ENCODE results near the gene FABP7. TPM values are rescaled to one million over a fixed set of nuclear protein-coding genes. Genes with fewer than 3 reads are reported as not detected.

The FABP7 gene
- total RNA-seq, 2 donors from 2014 or later, result not detected

GRCh38 chr6:122808121-122808885 is 28.8 kb downstream of the FABP7 start:
- no peak for DNase-seq
- no peak for ATAC-seq (replicated peaks in 1 of 2)
- no peaks in the 10 kb centered on the region for H3K27me3 Mint-ChIP-seq (ENCODE audit: low read depth)
- no peak overlapping the region for H3K4me3 Mint-ChIP-seq
- no peaks in the 10 kb centered on the region for H3K36me3 Mint-ChIP-seq (ENCODE audit: insufficient read depth in 2 of 2)
- H3K4me1 Mint-ChIP-seq (ENCODE audit: low read depth), result no peaks in the 10 kb centered on the region
- H3K9me3 Mint-ChIP-seq, result no peaks in the 10 kb centered on the region
- H3K27ac Mint-ChIP-seq, result no peak overlapping the region

- ATAC-seq (replicated peaks in 1 of 2) (no peak), DNase-seq (no peak)
- no peaks in the 10 kb centered on the region for H3K9me3 Mint-ChIP-seq
- H3K4me1 Mint-ChIP-seq (ENCODE audit: low read depth), result no peaks in the 10 kb centered on the region
- no peaks in the 10 kb centered on the region for H3K36me3 Mint-ChIP-seq (ENCODE audit: insufficient read depth in 2 of 2)
- no peak overlapping the region for H3K4me3 Mint-ChIP-seq
- no peaks in the 10 kb centered on the region for H3K27me3 Mint-ChIP-seq (ENCODE audit: low read depth)
- no peak overlapping the region for H3K27ac Mint-ChIP-seq
These were observed 29.5 kb downstream of the FABP7 start for GRCh38 chr6:122809001-122809400.

GRCh38 chr6:122809691-122810090 is 30.2 kb downstream of the FABP7 start:
- no peak overlapping the region for H3K27ac Mint-ChIP-seq
- H3K4me1 Mint-ChIP-seq (ENCODE audit: low read depth), result no peaks in the 10 kb centered on the region
- no peak overlapping the region for H3K4me3 Mint-ChIP-seq
- ATAC-seq (replicated peaks in 1 of 2) (no peak), DNase-seq (no peak)
- H3K9me3 Mint-ChIP-seq, result no peaks in the 10 kb centered on the region
- H3K36me3 Mint-ChIP-seq (ENCODE audit: insufficient read depth in 2 of 2), result no peaks in the 10 kb centered on the region
- no peaks in the 10 kb centered on the region for H3K27me3 Mint-ChIP-seq (ENCODE audit: low read depth)

GRCh38 chr6:122810189-122810588 is 30.7 kb downstream of the FABP7 start:
- Mint-ChIP-seq H3K27ac (no peak overlapping the region), H3K27me3 (ENCODE audit: low read depth) (no peaks in the 10 kb centered on the region), H3K4me1 (ENCODE audit: low read depth) (no peaks in the 10 kb centered on the region), H3K36me3 (ENCODE audit: insufficient read depth in 2 of 2) (no peaks in the 10 kb centered on the region), H3K9me3 (no peaks in the 10 kb centered on the region), H3K4me3 (no peak overlapping the region)
- no peak for ATAC-seq (replicated peaks in 1 of 2)
- no peak for DNase-seq

- Mint-ChIP-seq H3K4me1 (ENCODE audit: low read depth) (no peaks in the 10 kb centered on the region), H3K36me3 (ENCODE audit: insufficient read depth in 2 of 2) (no peaks in the 10 kb centered on the region), H3K4me3 (no peak overlapping the region), H3K27me3 (ENCODE audit: low read depth) (no peaks in the 10 kb centered on the region), H3K27ac (no peak overlapping the region), H3K9me3 (no peaks in the 10 kb centered on the region)
- DNase-seq, result no peak
- no peak for ATAC-seq (replicated peaks in 1 of 2)
These were observed 37.8 kb downstream of the FABP7 start for GRCh38 chr6:122817358-122817757.

- Mint-ChIP-seq H3K27ac (no peak overlapping the region), H3K4me1 (ENCODE audit: low read depth) (no peaks in the 10 kb centered on the region), H3K36me3 (ENCODE audit: insufficient read depth in 2 of 2) (no peaks in the 10 kb centered on the region), H3K27me3 (ENCODE audit: low read depth) (no peaks in the 10 kb centered on the region), H3K4me3 (no peak overlapping the region), H3K9me3 (no peaks in the 10 kb centered on the region)
- DNase-seq (no peak), ATAC-seq (replicated peaks in 1 of 2) (no peak)
These were observed 38.2 kb downstream of the FABP7 start for GRCh38 chr6:122817766-122818165.

GRCh38 chr6:122818866-122819265 is 39.4 kb downstream of the FABP7 start:
- ATAC-seq (replicated peaks in 1 of 2) (no peak), DNase-seq (no peak)
- Mint-ChIP-seq H3K9me3 (no peaks in the 10 kb centered on the region), H3K4me1 (ENCODE audit: low read depth) (no peaks in the 10 kb centered on the region), H3K36me3 (ENCODE audit: insufficient read depth in 2 of 2) (no peaks in the 10 kb centered on the region), H3K4me3 (no peak overlapping the region), H3K27ac (no peak overlapping the region), H3K27me3 (ENCODE audit: low read depth) (no peaks in the 10 kb centered on the region)

GRCh38 chr6:122821095-122821494 is 41.6 kb downstream of the FABP7 start:
- H3K27me3 Mint-ChIP-seq (ENCODE audit: low read depth), result no peaks in the 10 kb centered on the region

GRCh38 chr6:122825163-122825562 is 45.6 kb downstream of the FABP7 start:
- no peak overlapping the region for H3K27ac Mint-ChIP-seq
- ATAC-seq (replicated peaks in 1 of 2), result no peak

More at GRCh38 chr6:122821095-122821494, 41.6 kb downstream of the FABP7 start:
- ATAC-seq (replicated peaks in 1 of 2), result no peak
- no peaks in the 10 kb centered on the region for H3K4me1 Mint-ChIP-seq (ENCODE audit: low read depth)
- no peak for DNase-seq
- H3K27ac Mint-ChIP-seq, result no peak overlapping the region
- H3K4me3 Mint-ChIP-seq, result no peak overlapping the region
- peaks cover 0 to 2% of the 10 kb centered on the region in 2 donors for H3K9me3 Mint-ChIP-seq
- H3K36me3 Mint-ChIP-seq (ENCODE audit: insufficient read depth in 2 of 2), result no peaks in the 10 kb centered on the region

GRCh38 chr6:122829456-122829855 is 49.9 kb downstream of the FABP7 start:
- DNase-seq, result no peak
- Mint-ChIP-seq H3K27me3 (ENCODE audit: low read depth) (peaks cover 6% of the 10 kb centered on the region), H3K36me3 (ENCODE audit: insufficient read depth in 2 of 2) (no peaks in the 10 kb centered on the region), H3K4me1 (ENCODE audit: low read depth) (no peaks in the 10 kb centered on the region), H3K27ac (no peak overlapping the region), H3K9me3 (no peaks in the 10 kb centered on the region), H3K4me3 (no peak overlapping the region)
- ATAC-seq (replicated peaks in 1 of 2), result no peak

More at GRCh38 chr6:122825163-122825562, 45.6 kb downstream of the FABP7 start:
- H3K27me3 Mint-ChIP-seq (ENCODE audit: low read depth), result no peaks in the 10 kb centered on the region
- peaks cover 0 to 2% of the 10 kb centered on the region in 2 donors for H3K9me3 Mint-ChIP-seq
- H3K4me1 Mint-ChIP-seq (ENCODE audit: low read depth), result no peaks in the 10 kb centered on the region
- no peaks in the 10 kb centered on the region for H3K36me3 Mint-ChIP-seq (ENCODE audit: insufficient read depth in 2 of 2)
- DNase-seq, result no peak
- no peak overlapping the region for H3K4me3 Mint-ChIP-seq

GRCh38 chr6:122831511-122831910 is 52.0 kb downstream of the FABP7 start:
- no peak overlapping the region for H3K27ac Mint-ChIP-seq
- H3K4me1 Mint-ChIP-seq (ENCODE audit: low read depth), result no peaks in the 10 kb centered on the region
- H3K9me3 Mint-ChIP-seq, result no peaks in the 10 kb centered on the region
- no peak for DNase-seq
- no peaks in the 10 kb centered on the region for H3K36me3 Mint-ChIP-seq (ENCODE audit: insufficient read depth in 2 of 2)
- no peak for ATAC-seq (replicated peaks in 1 of 2)
- H3K4me3 Mint-ChIP-seq, result no peak overlapping the region
- peaks cover 18% of the 10 kb centered on the region for H3K27me3 Mint-ChIP-seq (ENCODE audit: low read depth)

GRCh38 chr6:122832459-122832858 is 52.9 kb downstream of the FABP7 start:
- Mint-ChIP-seq H3K4me1 (ENCODE audit: low read depth) (no peaks in the 10 kb centered on the region), H3K36me3 (ENCODE audit: insufficient read depth in 2 of 2) (no peaks in the 10 kb centered on the region), H3K27ac (no peak overlapping the region), H3K27me3 (ENCODE audit: low read depth) (peaks cover 20% of the 10 kb centered on the region), H3K9me3 (no peaks in the 10 kb centered on the region), H3K4me3 (no peak overlapping the region)
- ATAC-seq (replicated peaks in 1 of 2) (no peak), DNase-seq (no peak)

- no peak for DNase-seq
- Mint-ChIP-seq H3K4me3 (no peak overlapping the region), H3K27ac (no peak overlapping the region), H3K4me1 (ENCODE audit: low read depth) (no peaks in the 10 kb centered on the region), H3K36me3 (ENCODE audit: insufficient read depth in 2 of 2) (no peaks in the 10 kb centered on the region), H3K27me3 (ENCODE audit: low read depth) (peaks cover 20% of the 10 kb centered on the region), H3K9me3 (no peaks in the 10 kb centered on the region)
- ATAC-seq (replicated peaks in 1 of 2), result no peak
These were observed 53.5 kb downstream of the FABP7 start for GRCh38 chr6:122833021-122833491.

Measured in activated T-cell treated with anti-CD3 and anti-CD28 coated beads, Interleukin-2, amount 50 U/mL, for 72 hours (primary cell).